ENCODE results near the gene OTX2. TPM values are rescaled to one million over a fixed set of nuclear protein-coding genes. Genes with fewer than 3 reads are reported as not detected.

Gene OTX2
- total RNA-seq, 1 experiment from 2014 or later, result 148 TPM

DNA sequence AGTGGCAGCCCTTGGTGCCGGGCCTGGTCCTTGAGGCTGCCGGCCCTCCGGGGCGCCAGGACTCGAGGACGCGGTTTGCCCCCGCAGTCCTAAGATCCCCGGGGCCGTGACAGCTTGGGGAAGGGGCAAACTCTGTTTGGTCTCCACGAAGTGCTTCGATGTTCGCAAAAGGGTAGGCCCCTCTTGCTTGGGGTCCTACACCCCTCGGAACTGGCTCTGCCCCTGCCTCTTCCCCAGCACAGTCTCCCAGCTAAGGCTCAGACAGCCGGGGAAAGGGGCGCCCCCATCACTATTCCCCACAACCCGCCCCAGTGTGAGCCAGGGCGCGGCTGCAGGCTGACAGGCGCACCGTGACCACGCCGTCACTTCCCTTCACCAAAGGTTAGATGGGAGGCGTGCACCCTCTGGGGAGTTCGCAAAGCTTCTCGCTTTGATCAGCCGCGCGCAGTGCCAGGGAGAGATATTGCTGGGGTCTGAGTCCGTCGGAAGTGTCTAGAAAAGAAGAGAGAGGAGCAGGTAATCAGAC lies 7.2 kb upstream of the OTX2 start:
- peak overlapping the region; percentile 28 for H3K4me3 ChIP-seq (ENCODE audit: insufficient read depth, low read depth, low read length)
- no peak for DNase-seq
- no peaks in the 10 kb centered on the region for H3K36me3 ChIP-seq (replicated peaks; ENCODE audit: control insufficient read depth, insufficient read depth, low read length)
- H3K27me3 ChIP-seq (ENCODE audit: control insufficient read depth, insufficient read depth, low read length), result peaks cover 83% of the 10 kb centered on the region

DNA sequence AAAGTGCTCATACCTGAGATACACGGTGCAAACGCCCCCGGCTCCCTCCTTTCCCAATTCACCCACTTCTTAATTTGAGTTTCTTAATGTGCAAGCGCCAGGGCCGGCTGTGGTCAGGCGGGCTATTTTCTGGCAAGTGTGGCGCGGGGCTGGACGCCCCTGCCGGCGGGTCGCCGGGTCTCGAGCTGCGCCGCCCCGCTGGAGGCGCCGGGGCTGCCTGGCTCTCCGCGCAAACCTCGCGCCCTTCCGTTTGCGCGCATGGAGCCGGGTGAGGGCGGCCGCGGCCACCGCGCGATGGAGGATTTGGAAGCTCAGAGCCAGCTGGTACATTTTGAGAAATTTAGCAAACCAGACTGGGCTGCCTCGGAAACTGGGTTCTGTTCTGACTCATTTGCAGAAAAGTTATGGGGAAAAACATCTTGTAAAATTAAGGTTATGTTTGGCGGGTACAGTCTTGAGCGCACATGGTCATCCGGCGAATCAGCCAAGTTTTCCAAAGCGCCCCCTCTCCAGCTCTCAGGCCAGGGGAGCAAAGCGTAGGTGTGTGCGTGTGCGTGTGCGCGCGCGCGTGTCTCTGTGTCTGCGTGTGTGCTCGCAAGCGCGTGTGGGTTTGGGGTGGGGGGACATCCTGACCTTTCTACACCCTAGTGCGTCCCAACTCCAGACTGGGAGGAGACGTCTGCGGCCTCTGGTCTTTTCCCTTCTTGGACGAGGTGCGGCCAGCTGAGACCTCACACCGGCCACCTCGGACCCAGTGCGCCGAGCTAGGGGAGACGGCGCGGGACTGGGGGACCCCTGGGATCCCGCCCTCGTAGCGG lies 6.5 kb upstream of the OTX2 start:
- peak; percentile 89 for DNase-seq
- H3K36me3 ChIP-seq (replicated peaks; ENCODE audit: control insufficient read depth, insufficient read depth, low read length), result no peaks in the 10 kb centered on the region
- peaks cover 90% of the 10 kb centered on the region for H3K27me3 ChIP-seq (ENCODE audit: control insufficient read depth, insufficient read depth, low read length)
- peak overlapping the region; percentile 28 for H3K4me3 ChIP-seq (ENCODE audit: insufficient read depth, low read depth, low read length)

DNA sequence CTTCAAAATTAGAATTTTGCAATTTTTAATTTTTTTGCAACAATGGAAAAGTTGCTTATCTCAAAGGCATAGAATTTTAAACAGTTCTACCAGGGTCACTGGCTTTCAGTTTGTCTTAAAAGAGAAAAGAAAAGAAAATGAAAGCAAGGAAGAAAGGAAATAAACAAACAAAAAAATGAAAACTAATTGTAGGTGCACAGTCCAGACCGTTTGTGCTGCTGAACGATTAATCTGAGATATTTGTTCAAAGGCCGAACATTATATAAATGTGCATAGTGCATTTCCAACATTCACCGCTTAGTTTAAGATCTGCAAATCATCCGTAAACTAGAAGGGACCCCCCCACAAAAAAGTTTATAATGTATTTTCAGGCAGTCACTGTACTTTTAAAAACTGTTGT lies 5.5 kb upstream of the OTX2 start:
- peaks cover 95% of the 10 kb centered on the region for H3K27me3 ChIP-seq (ENCODE audit: control insufficient read depth, insufficient read depth, low read length)
- H3K4me3 ChIP-seq (ENCODE audit: insufficient read depth, low read depth, low read length), result no peak overlapping the region
- no peak for DNase-seq
- H3K36me3 ChIP-seq (replicated peaks; ENCODE audit: control insufficient read depth, insufficient read depth, low read length), result no peaks in the 10 kb centered on the region

DNA sequence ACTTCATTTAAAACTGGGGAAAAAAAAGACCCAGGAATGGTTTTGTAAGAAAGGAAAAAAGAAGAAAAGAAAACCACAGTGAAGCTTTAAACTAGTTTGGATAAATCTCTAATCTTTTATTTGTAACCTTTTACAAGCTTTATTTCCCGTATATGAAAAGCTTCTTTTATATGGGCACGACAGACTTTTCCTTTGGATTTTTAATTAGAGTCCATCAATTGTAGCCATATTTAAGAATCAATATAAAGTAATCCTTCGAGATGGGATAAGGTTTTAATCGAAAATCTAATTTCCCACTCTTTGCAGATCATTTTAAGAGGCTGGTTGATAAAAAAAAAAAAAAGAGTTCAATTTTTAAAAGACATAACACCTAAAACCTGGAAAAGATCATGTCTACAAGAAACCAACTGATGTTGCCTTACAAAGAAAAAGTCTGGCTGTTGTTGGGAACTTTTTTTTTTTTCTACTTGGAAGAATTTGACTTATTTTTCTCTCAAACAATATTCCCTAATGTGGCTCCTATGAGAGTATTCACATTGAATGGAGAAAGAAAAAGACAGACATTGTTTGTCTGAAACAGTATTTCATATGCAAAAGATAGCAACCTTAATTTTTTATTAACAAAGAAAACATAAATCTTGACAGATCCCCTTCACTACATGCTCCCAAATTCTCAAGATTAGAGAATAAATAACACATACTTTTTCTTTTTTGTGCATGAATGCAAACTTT lies 4.9 kb upstream of the OTX2 start:
- peaks cover 99% of the 10 kb centered on the region for H3K27me3 ChIP-seq (ENCODE audit: control insufficient read depth, insufficient read depth, low read length)
- H3K36me3 ChIP-seq (replicated peaks; ENCODE audit: control insufficient read depth, insufficient read depth, low read length), result no peaks in the 10 kb centered on the region
- no peak overlapping the region for H3K4me3 ChIP-seq (ENCODE audit: insufficient read depth, low read depth, low read length)
- no peak for DNase-seq

DNA sequence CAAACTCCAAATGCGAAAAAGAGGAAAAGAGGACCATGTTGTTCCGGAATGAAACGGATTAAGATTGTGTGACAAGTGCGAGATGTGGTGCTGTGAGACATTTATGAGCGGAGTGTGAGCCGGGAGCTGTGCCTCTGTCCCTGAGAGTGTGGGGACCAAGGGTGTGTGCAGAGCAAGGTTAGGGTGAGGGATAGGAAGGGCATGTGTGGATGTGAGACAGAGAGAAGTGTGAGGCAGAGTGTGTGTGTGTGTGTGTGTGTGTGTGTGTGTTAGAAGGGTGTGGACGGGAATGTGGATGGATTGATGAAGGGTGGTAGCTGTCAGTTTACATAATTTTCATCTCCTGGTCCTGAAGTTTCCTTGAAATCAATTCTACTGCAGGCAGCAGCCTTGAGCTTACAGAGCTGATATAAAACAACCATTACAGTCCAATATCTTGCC lies 4.3 kb upstream of the OTX2 start:
- DNase-seq, result peak; percentile 52
- Histone ChIP-seq H3K27me3 (ENCODE audit: control insufficient read depth, insufficient read depth, low read length) (peaks cover 100% of the 10 kb centered on the region), H3K36me3 (replicated peaks; ENCODE audit: control insufficient read depth, insufficient read depth, low read length) (no peaks in the 10 kb centered on the region), H3K4me3 (ENCODE audit: insufficient read depth, low read depth, low read length) (peak overlapping the region; percentile 3; the same call in 1 of the 2 replicates)

GRCh38 chr14:56813143-56813551 lies 2.9 kb upstream of the OTX2 start:
- no peak overlapping the region for H3K4me3 ChIP-seq (ENCODE audit: insufficient read depth, low read depth, low read length)
- H3K36me3 ChIP-seq (replicated peaks; ENCODE audit: control insufficient read depth, insufficient read depth, low read length), result no peaks in the 10 kb centered on the region
- peak; percentile 71 for DNase-seq
- H3K27me3 ChIP-seq (ENCODE audit: control insufficient read depth, insufficient read depth, low read length), result peaks cover 100% of the 10 kb centered on the region

DNA sequence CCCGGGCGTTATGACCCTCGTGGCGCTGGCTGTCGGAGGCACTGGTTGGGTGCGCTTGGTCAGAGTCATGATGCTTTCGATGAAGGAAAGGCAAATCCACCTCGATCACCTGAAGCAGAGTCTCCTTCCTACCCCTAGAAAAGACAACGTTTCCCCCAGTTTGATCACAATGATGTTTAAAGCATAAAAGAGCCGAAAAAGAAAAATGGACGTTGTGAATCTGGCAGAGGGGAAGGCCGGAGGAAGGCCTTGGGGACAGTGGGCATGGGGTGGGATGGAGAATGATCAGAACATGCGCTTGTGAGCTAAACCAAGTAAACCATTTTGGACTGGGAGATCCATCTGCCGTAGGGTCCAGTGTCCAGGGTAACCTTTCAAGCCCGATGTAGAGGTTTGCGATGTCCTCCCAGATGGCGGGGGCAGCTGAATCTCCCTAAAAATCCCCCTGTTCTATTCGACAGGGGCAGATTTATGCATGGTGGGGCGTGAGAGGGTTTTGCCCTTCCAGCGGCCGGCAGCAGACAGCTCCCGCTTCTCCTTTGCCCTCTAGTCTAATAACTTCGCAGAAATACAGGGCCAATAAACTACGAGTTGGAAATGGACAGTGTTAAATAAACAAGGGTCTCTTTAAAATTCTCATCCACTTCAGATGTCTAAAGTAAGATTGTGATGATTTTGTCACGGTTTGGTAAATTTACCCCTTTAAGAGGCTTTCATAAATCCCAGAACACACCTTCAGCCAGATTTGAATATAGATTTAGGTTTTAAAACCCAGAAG lies 2.3 kb upstream of the OTX2 start:
- Histone ChIP-seq H3K4me3 (ENCODE audit: insufficient read depth, low read depth, low read length) (peak overlapping the region; percentile 35; the same call in 1 of the 2 replicates), H3K27me3 (ENCODE audit: control insufficient read depth, insufficient read depth, low read length) (peaks cover 100% of the 10 kb centered on the region), H3K36me3 (replicated peaks; ENCODE audit: control insufficient read depth, insufficient read depth, low read length) (no peaks in the 10 kb centered on the region)
- DNase-seq, result peak; percentile 60

DNA sequence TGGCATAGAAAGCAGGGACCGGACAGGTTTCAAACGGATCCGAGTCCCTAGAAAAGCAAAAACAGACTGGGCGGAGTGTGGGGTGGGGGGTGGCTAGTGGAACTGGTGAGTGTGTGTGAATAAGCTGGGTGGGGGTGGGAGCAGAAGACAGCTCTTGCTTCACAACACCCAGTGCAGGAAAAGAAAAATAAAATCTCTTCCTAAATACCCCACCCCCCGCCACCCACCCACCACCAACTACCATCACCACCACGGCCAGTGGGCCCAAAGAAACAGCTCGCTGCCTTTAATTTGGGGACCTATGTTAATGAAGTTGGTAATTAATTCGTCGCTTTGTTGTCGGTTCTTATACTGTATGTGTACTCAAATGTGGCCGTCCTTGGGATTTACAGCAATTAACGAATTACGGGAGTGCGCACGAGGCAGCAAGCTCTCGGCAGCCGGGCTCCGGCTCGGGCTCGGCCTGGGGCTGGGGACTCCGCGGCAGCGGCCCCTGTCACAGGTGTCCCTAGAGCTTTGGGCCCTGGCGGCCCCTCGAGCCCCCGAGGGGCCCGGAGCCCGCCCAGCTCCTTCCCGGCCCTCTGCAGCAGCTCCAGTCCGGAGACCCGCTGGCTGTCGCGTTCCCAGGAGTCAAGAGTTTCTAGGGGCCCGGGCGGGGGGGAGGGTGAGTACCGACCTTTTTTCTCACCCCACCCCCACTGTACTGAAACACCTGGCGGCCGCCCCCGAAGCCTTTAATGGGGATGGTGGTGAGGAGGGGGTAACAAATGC lies 1.5 kb upstream of the OTX2 start:
- Histone ChIP-seq H3K4me3 (ENCODE audit: insufficient read depth, low read depth, low read length) (peak overlapping the region; percentile 35), H3K36me3 (replicated peaks; ENCODE audit: control insufficient read depth, insufficient read depth, low read length) (no peaks in the 10 kb centered on the region), H3K27me3 (ENCODE audit: control insufficient read depth, insufficient read depth, low read length) (peaks cover 97% of the 10 kb centered on the region)
- DNase-seq, result peak; percentile 87

DNA sequence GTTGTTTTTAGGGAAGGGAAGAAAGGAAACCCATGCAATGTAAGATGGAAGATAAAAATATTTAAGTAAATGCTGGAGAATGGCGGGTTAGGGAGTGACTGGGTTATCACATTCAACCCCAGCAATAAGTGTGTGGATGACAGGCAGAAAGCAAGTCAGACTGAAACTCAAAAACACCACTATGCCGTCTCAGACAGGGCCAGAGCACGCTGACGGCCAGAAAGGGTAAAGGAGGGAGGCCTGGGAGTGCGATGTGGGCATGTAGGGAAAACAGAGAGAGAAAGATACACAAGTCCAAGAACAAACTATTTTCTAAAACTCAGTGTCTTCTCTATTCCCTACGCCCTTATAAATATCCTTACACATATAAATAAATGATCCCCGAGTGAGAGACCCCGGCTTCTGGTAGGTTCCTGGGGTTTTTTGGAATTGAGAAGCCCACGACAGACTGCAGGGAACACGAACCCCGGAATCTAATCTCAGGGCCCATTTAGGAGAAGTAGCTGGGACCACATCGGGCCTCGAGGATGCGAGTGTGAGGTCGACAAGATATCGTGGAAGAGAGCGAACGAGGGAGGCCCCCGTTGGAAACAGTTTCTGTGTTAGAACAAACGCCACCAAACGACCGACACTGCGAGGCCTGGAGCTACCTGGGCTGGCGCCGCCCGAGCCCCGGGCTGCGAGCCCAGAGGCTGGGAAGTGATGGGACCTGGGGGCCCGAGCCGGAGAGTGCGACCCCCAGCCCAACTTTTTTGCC lies 735 bp upstream of the OTX2 start:
- Histone ChIP-seq H3K4me3 (ENCODE audit: insufficient read depth, low read depth, low read length) (peak overlapping the region; percentile 1; the same call in 1 of the 2 replicates), H3K36me3 (replicated peaks; ENCODE audit: control insufficient read depth, insufficient read depth, low read length) (no peaks in the 10 kb centered on the region), H3K27me3 (ENCODE audit: control insufficient read depth, insufficient read depth, low read length) (peaks cover 90% of the 10 kb centered on the region)
- DNase-seq, result peak; percentile 76

DNA sequence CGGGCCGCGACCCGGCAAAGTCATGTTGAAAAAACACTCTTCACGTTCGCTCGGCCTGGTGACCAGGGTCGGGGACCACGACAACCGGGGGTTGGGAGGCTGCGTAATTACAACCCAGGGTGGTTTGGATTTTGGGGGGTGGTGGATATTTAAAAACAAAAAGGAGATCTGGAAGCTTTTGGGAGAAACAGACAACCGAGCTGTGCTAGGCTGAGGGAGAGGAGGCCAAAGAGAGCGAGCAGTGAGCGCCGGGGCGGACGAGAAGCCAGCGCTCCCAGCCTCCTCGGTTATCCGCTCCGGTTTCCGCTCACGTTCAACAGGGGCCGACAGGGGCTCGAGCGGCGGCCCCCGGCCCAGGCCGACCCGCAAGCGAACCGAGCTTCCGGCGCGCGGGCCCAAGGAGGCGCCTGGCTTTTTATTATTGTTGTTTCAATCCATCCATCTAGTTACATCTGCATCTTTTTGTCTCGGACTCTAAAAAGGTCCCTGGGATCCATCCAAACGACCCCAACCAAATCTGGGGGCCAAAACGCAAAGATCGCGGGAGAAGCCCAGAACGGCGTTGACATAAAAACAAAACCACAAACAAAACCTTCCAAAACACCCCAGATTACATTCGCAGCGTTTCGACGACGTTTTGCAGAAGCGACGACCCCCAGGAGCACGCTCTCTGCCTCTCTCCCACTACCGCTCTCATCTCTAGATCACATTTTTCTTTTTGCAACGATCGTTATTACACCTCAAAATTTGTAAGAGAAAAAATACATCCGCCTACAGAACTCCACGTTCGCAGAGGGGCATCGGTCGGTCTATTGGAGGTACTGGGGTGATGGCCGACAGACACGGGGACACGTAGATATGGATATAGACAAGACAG lies 771 bp downstream of the OTX2 start:
- peak; percentile 69 for DNase-seq
- peaks cover 78% of the 10 kb centered on the region for H3K27me3 ChIP-seq (ENCODE audit: control insufficient read depth, insufficient read depth, low read length)
- H3K4me3 ChIP-seq (ENCODE audit: insufficient read depth, low read depth, low read length), result peak overlapping the region; percentile 52
- H3K36me3 ChIP-seq (replicated peaks; ENCODE audit: control insufficient read depth, insufficient read depth, low read length), result no peaks in the 10 kb centered on the region

GRCh38 chr14:56808383-56809269 lies 1.7 kb downstream of the OTX2 start:
- Histone ChIP-seq H3K4me3 (ENCODE audit: insufficient read depth, low read depth, low read length) (peak overlapping the region; percentile 52), H3K27me3 (ENCODE audit: control insufficient read depth, insufficient read depth, low read length) (peaks cover 78% of the 10 kb centered on the region), H3K36me3 (replicated peaks; ENCODE audit: control insufficient read depth, insufficient read depth, low read length) (no peaks in the 10 kb centered on the region)
- DNase-seq, result peak; percentile 81

DNA sequence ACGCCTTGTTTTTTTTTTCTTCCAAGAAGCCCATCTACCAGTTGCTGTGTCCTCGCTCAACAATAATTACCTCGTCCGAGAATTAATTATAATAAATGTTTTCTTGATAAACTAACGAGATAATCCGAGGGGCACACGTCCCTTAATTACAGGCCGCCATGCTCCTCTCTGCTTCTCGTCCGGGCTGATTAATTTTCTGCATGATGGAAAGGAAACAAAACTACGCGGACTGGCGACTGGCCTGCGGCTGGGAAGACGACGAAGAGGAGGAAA lies 2.2 kb downstream of the OTX2 start:
- Histone ChIP-seq H3K27me3 (ENCODE audit: control insufficient read depth, insufficient read depth, low read length) (peaks cover 78% of the 10 kb centered on the region), H3K4me3 (ENCODE audit: insufficient read depth, low read depth, low read length) (peak overlapping the region; percentile 52)
- DNase-seq, result peak; percentile 51

More for the DNA sequence above, 2.2 kb downstream of the OTX2 start:
- no peaks in the 10 kb centered on the region; the same call in 1 of the 2 replicates for H3K36me3 ChIP-seq (replicated peaks; ENCODE audit: control insufficient read depth, insufficient read depth, low read length)
